GM13976 (cell line): Measurements from ENCODE around the gene PDIA6.
"Not testable (repeated sequence)": the region's sequence is repeated elsewhere in the genome, so short reads cannot be mapped to it uniquely, and the experiment has no call there.

Source experiments
- DNase-seq: peaks from one replicate; pipeline ENCODE4 v3.0.0; 2012; ENCODE audit warnings: low spot score
- in situ Hi-C: fragments of 300-500 bp; cut with MboI; formaldehyde crosslinking; loops from one replicate; pipeline ENCODE4 v1.12.0; 2022; ENCODE audit warnings: low sequenced_read_pairs, mixed read lengths, inconsistent platforms; ENCODE audit not compliant: unreplicated experiment
- TF ChIP-seq, protein P1 (sequence below): IDR thresholded peaks from 2 replicates; pipeline ENCODE4 v1.5.1; 2012; ENCODE audit warnings: borderline replicate concordance, mild to moderate bottlenecking; ENCODE audit not compliant: insufficient read depth; ENCODE audit errors: extremely low read depth, missing control alignments, control extremely low read depth

PDIA6 gene

DNA sequence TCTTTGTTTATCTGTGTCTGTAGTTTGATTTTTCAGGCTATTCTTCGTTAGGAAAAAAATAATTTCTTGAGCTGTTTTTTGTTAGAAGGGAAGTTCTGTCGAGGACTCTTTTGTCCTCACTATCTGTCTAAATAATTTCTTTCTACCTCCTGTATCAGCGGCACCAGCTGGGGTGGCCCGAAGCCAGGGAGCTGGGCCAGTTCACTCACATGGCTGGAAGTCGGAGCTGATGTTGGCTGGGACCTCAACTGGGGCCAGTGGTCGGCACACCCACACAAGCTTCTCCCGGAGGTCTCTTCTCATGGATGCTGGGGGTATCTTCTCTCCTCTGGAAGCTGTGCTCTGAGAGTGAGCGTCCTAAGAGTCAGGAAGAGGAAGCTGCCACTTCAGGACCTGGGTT, 8.0 kb upstream of the PDIA6 start:
- in situ Hi-C loops, result no loop called here
- TF ChIP-seq, protein P1, sequence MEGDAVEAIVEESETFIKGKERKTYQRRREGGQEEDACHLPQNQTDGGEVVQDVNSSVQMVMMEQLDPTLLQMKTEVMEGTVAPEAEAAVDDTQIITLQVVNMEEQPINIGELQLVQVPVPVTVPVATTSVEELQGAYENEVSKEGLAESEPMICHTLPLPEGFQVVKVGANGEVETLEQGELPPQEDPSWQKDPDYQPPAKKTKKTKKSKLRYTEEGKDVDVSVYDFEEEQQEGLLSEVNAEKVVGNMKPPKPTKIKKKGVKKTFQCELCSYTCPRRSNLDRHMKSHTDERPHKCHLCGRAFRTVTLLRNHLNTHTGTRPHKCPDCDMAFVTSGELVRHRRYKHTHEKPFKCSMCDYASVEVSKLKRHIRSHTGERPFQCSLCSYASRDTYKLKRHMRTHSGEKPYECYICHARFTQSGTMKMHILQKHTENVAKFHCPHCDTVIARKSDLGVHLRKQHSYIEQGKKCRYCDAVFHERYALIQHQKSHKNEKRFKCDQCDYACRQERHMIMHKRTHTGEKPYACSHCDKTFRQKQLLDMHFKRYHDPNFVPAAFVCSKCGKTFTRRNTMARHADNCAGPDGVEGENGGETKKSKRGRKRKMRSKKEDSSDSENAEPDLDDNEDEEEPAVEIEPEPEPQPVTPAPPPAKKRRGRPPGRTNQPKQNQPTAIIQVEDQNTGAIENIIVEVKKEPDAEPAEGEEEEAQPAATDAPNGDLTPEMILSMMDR, result no peak
- DNase-seq, result no peak

DNA sequence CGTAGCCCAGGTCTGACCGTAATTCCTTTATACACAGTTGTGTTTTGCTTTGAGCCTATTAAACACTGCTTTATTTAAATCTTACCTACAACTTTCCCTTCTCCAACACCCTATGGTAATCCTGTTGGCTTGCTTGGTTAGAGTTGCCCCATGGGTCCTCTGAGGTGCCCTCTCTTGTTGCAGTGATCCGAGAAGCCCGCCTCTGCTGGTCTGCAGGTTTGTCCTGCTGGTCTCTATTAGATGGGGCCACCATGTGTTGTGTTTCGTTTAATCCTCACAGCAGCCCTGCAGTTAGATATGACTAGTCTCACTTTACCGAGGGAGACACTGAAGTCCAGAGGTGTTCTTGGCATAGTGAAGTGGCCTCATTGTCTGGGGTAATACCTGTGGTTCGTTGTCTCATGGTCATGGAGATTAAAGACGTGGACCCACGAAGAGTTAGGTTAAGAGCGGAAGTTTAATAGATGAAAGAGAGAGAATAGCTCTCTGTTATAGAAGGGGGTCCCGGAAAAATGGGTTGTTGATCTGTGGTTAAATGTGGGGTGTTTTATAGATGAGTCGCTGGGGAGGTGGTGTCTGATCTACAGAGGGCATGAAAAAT, 7.2 kb upstream of the PDIA6 start:
- in situ Hi-C loops, result no loop called here
- TF ChIP-seq, protein P1, result no peak
- no peak for DNase-seq

DNA sequence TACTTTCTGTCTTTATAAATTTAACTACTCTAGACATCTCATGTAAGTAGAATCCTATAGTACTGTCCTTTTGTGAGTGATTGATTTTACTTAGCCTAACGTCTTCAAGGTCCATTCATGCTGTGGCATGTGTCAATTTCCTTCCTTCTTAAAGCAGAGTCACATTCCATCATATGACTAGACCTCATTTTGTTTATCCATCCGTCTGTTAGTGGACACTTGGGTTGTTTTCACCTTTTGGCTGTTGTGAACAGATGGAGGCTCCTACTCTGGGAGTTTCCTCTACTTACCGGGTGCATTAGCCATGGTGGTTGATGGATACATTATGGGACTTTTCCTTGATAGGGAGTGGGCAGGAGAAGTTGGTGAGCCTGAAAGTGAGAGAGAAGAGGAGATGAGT, 6.4 kb upstream of the PDIA6 start:
- in situ Hi-C loops, result no loop called here
- DNase-seq, result no peak
- TF ChIP-seq, protein P1, result no peak

DNA sequence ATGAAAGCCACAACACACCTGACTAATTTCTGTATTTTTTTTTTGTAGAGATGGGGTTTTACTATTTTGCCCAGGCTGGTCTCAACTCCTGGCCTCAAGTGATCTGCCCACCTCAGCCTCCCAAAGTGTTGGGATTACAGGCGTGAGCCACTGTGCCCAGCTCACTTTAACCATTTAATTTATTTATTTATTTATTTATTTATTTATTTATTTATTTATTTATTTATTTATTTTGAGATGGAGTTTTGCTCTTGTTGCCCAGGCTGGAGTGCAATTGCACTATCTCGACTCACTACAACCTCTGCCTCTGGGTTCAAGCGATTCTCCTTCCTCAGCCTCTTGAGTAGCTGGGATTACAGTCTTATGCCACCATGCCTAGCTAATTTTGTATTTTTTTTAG, 5.7 kb upstream of the PDIA6 start:
- in situ Hi-C loops, DNase-seq: not testable (repeated sequence)

DNA sequence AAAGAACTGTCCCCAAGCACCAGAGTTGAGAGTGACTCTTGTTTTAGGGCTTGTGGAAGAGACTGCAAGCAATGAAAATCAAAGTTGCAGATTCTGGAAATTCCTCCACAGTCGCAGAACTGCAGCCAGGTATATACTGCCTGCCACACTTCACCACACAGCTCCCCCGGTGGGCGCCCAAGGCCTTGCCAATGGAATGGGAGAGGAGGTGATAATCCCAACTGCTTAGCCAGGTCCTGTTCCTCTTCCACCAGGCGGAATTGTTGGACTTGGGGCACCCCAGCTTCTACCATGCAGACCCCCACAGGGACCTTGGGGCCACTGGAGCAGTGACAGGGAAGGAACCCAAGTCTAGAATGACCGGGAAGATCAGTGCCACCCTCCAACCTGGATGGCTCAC, 4.8 kb upstream of the PDIA6 start:
- in situ Hi-C loops, result no loop called here
- no peak for DNase-seq
- TF ChIP-seq, protein P1, result peak; percentile 24

DNA sequence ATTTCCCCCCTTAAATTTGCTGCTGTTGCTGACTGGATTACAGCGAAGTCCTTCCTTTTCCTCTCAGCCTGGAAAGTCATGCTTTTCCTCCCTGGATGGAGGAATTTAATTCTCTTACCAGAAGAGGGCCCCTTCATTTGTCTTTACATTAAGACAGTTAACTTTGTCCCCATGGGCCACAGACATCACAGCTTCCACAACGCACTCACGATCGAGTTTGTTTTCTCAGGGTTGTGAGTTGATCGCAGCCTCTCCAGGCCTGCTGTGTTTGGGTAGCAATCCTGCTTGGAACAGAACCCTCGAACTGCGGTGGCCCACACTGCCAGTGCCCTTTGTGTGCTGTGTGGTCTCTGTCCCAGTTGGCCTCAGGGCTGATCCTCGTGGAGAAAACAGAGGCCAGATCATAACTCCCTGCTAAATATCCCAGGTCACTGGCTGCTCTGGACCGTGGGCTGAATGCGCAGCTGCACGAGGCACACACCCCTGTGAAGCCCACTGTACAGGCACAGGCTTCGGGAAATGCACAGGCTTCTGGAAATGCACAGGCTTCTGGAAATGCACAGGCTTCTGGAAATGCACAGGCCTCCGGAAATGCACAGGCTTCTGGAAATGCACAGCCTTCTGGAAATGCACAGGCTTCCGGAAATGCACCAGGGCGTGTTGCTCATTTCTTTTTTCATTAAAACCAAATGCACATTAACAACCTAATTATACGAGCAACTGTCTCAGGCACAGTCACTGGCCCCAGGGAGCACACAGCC, 2.2 kb upstream of the PDIA6 start:
- TF ChIP-seq, protein P1, result no peak
- no peak for DNase-seq
- in situ Hi-C loops, result no loop called here

DNA sequence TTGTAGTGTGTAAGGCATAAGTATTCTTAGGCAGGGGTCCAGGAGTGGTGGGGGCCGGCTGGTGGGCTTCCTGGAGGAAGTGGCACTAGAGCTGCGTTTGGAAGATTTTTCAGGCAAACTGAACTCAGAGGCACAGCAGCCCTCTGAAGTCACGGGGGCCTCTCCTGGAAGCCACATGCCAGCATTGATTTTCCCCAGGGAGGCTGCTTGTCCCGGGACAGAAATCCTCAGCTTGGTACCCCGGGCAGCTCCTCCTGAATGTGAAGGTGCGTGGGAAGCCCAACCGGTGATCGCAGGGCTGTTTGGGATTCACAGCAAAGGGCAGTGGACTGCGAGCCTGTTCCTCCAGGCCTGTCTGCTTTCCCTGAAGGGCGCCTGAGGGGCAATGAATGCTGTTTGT, 1.6 kb upstream of the PDIA6 start:
- in situ Hi-C loops, result no loop called here
- TF ChIP-seq, protein P1, result no peak
- DNase-seq, result no peak

DNA sequence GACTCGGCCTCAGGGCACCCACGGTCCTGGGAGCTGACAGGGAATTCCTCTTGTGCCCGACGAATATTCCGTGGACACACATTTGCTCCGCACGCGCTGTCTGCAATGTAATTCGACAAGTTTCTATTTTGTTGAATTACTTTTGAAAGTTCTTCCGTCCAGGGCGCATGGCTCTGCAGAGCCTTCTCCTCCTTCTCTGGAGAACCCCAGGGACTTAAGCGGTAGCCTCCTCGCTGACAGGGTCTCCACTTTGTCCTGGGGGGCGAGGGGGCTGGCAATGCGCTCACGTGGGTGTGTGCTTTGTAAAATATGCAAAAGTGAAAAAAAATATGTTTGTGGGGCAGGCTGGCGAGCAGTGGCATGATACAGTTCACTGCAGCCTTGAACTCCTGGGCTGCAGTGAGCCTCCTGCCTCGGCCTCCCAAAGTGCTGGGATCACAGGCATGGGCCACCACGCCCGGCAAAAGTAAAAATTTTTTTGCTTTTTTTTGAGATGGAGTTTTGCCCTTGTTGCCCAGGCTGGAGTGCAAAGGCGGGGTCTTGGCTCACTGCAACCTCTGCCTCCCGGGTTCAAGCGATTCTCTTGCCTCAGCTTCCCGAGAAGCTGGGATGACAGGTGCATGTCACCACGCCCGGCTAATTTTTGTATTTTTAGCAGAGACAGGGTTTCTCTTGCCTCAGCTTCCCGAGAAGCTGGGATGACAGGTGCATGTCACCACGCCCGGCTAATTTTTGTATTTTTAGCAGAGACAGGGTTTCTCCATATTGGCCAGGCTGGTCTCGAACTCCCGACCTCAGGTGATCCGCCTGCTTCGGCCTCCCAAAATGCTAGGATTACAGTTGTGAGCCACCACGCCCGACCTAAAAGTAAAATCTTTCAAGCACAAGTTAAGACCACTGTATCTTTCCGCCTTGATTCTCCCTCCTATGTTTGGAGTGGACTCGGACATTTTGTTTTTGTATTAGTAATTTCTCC, 866 bp upstream of the PDIA6 start:
- DNase-seq, in situ Hi-C loops: not testable (repeated sequence)
